Tibial nerve (tissue), 3 donors: ENCODE results near the gene GABARAPL2.

Experiments used
- CTCF ChIP-seq, 5 experiments: fragments of 200-600 bp in 3 of 5; fragments of 450-650 bp in 2 of 5; sonication (generic) in 3 of 5; IDR thresholded peaks; one replicate each; pipeline ENCODE4 v1.5.1; 2016 to 2019; ENCODE audit warnings: antibody characterized with exemption in 5 of 5, mild to moderate bottlenecking in 3 of 5, moderate library complexity in 2 of 5
- POLR2A ChIP-seq, 2 donors: fragments of 450-650 bp; IDR thresholded peaks; one replicate each; pipeline ENCODE4 v1.6.1; 2017; ENCODE audit warnings: antibody characterized with exemption in 2 of 2, mild to moderate bottlenecking in 2 of 2, moderate library complexity in 2 of 2

DNA sequence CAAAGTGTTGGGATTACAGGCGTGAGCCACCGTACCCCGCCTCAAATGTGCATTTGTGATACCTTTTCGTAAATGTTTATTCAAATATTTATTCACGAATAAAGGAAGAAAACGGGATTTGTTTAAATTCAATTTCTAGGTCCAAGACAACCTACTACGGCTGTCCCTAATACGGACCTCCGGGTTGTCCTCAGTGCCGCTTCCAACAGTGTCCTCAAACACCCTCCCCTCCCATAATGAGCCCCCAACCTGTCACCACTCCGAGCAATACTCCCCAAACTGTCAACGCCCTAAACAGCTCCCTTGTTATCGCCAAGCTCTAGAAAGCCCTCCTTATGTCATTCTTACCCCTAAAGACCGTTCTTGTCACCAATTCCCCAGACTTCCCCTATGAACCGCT lies 539 bp upstream of the GABARAPL2 start:
- TF ChIP-seq POLR2A (IDR thresholded peaks at IDR 0.05) (no peak), CTCF (IDR thresholded peaks at IDR 0.05) (no peak)
